HTR-8/SVneo (cell line): ENCODE results near the gene CMPK2.

Experiments
- DNase-seq: peaks from one replicate; pipeline ENCODE4 v3.0.0; 2011; ENCODE audit warnings: low spot score, mixed read lengths; ENCODE audit not compliant: insufficient read length
- FAIRE-seq: peaks from 2 replicates; lab custom pipeline; 2011; peaks lifted over from hg19 to GRCh38; lab: Jason Lieb, UNC

CMPK2 gene

GRCh38 chr2:6819668-6820067 lies 46.0 kb downstream of the CMPK2 start:
- FAIRE-seq (no peak), DNase-seq (no peak)

DNA sequence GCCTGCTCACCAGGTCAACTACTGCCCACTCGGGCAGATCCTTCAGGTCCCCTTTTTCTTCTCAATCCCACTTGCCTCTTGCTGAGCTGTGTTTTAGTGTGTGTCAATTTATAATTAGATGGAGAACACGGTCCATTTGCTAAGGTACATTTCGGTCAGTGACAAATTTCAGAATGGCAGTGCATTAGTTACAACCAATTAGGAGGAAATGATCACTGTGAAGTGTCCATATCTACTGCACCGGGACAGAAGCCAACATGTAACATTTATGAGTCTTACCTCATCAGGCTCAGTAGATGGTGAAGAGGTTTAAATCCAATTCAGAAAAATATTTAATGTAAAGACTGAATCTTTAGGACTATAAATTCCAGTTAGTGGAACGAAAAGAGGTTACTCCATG lies 47.7 kb downstream of the CMPK2 start:
- DNase-seq, result no peak
- no peak for FAIRE-seq

- no peak for FAIRE-seq
- no peak for DNase-seq
Observed at GRCh38 chr2:6814869-6815268, 50.8 kb downstream of the CMPK2 start.

GRCh38 chr2:6814312-6814711 lies 51.4 kb downstream of the CMPK2 start:
- FAIRE-seq (no peak), DNase-seq (no peak)

DNA sequence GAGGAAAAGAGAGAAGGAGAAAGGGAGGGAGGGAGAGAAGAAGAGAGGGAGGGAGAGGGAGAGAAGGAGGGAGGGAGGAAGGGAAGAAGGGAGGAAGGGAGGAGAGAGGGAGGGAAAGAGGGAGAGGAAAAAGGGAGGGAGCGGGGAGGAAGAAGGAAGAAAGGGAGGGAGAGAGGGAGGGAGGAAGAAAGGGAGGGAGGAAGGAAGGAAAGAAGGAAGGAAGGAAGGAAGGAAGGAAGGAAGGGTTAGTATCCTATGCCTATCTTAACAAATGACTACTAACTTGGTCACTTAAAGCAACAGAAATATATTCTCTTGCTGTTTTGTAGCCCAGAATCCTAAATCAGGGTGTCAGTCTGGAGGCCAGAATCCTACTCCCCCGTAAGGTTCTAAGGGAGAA lies 52.1 kb downstream of the CMPK2 start:
- DNase-seq, result no peak
- FAIRE-seq, result no peak

DNA sequence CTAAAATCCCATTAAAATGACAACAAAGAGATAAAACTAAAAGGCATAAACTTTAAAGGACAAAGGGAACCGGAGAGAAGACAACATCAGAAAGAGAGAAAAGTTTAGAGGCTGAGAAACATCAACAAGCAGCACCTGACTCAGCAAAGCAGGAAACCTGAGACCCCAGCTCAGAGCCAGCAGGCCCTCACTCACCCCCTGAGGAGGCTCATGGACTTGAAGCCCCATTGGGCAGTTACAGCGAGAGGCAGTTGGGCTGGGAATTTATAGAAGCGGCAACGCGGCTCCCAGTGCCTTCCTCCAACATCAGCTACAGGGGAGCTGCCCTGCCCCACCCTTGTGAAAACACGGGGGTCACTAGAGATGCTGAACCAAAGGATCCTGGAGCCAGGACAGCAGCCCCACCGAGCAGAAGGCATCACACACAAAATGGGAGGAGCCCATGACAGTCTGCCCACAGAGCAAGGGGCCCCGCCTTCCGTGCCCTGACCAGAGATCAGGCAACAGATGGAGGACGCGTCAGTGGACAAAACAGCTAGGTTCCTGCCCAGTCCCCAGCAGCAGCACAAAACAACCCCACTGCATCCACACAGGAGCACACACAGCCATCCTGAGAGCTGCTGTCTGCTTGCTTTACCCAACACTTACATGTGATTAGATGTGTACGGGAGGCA lies 52.7 kb downstream of the CMPK2 start:
- no peak for FAIRE-seq
- no peak for DNase-seq

DNA sequence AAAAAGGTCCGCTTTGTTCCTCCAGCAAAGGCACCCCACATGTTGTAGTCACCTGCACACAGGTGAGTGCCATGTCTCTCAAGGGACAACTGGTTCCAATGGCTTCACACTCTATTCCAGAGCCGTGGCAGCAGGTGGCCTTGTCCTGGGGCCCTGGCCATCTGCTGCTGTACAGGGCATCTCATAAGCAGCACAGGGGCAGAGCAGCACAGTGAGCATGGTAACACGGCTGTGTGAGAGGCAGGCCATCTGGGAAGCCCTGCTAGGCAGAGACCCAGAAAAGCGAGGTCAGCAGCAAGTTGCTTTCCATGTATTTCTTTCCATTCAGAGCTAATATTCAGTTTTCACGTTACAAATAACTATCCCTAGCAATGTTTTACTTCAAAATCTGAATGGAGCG lies 54.7 kb downstream of the CMPK2 start:
- DNase-seq (no peak), FAIRE-seq (no peak)

GRCh38 chr2:6808426-6808825 lies 57.3 kb downstream of the CMPK2 start:
- DNase-seq (no peak), FAIRE-seq (no peak)

DNA sequence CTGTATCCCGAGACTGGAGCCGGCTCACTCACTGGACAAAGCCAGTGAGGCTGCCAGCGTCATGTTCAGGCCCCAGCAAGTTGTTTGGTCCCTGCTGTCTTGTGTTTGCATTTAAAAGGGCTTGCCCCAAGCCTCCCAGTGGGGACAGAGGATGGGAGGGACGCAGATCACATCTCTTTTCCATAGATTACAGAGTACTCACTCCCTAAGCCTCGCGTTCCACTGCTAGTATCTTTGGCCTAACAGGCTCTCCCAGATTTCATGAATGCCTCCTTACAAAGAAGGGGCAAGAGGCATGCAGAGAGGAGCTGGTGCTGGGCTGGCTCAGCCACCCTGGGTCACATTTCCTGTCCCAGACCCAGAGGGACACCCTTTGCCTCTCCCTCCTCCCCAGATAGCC lies 59.1 kb downstream of the CMPK2 start:
- DNase-seq, result no peak
- FAIRE-seq, result no peak

GRCh38 chr2:6800553-6800952 lies 65.2 kb downstream of the CMPK2 start:
- DNase-seq (no peak), FAIRE-seq (no peak)
